ENCODE results near the gene CCT7. TPM values are rescaled to one million over a fixed set of nuclear protein-coding genes. Genes with fewer than 3 reads are reported as not detected.
A peak's percentile ranks its signal among the peaks of the same experiment; 100 is the strongest.

The CCT7 gene
- total RNA-seq, 1 experiment from 2014 or later: 648 TPM

DNA sequence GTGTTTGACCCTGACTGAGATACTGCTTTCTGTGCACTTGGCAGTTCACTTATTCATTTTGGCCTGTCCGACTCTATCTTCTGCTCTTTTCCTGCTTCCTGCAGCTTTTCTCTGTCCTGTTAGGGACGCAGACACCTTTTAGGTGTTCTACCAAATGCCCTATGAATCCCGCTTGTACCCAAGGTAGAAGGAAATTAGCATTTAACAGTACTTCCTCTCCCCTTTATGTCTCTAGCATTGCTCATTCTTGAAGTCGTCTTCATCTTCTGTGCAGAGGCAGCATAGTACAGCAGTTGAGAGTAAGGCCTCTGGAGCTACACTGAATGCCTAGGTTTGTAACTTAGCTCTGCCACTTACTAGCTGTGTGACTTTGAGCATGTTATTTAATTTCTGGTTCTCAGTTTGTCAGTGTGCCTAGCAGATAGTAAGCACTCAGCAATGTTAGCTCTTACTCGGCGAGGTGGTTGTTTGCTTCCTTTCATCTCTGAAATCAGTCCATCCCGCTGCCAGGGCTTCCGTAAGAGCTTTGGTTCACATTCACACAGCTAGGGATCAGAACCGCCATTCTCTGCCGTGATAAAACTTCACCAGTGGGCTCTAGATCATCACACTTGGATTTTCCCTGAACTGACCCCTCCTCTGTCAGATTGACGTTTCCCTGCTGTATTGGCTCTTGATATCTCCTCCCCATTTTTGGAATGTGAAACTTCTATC lies 1.4 kb downstream of the CCT7 start:
- Histone ChIP-seq H3K9me3 (ENCODE audit: low read depth, low read length, poor library complexity, severe bottlenecking) (no peaks in the 10 kb centered on the region), H3K36me3 (ENCODE audit: insufficient read depth, low read length, poor library complexity, severe bottlenecking) (peaks cover 32% of the 10 kb centered on the region), H3K27ac (ENCODE audit: low read depth, low read length, poor library complexity, severe bottlenecking) (peak overlapping the region; percentile 93), H3K4me3 (ENCODE audit: low read depth, low read length, poor library complexity, severe bottlenecking) (peak overlapping the region; percentile 75), H3K4me1 (ENCODE audit: insufficient read depth, low read length, poor library complexity, severe bottlenecking) (peaks cover 12% of the 10 kb centered on the region), H3K27me3 (replicated peaks; ENCODE audit: insufficient read depth, low read depth, low read length, poor library complexity) (no peaks in the 10 kb centered on the region)
- intact Hi-C loops (cut with micrococcal nuclease; ENCODE audit: unreplicated experiment): no loop called here
- TF ChIP-seq, protein P1, sequence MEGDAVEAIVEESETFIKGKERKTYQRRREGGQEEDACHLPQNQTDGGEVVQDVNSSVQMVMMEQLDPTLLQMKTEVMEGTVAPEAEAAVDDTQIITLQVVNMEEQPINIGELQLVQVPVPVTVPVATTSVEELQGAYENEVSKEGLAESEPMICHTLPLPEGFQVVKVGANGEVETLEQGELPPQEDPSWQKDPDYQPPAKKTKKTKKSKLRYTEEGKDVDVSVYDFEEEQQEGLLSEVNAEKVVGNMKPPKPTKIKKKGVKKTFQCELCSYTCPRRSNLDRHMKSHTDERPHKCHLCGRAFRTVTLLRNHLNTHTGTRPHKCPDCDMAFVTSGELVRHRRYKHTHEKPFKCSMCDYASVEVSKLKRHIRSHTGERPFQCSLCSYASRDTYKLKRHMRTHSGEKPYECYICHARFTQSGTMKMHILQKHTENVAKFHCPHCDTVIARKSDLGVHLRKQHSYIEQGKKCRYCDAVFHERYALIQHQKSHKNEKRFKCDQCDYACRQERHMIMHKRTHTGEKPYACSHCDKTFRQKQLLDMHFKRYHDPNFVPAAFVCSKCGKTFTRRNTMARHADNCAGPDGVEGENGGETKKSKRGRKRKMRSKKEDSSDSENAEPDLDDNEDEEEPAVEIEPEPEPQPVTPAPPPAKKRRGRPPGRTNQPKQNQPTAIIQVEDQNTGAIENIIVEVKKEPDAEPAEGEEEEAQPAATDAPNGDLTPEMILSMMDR (conservative IDR thresholded peaks at IDR 0.05; ENCODE audit: low read depth, low read length): no peak
- TF ChIP-seq EZH2 (IDR thresholded peaks at IDR 0.05; ENCODE audit: borderline replicate concordance, low read depth, low read length, poor library complexity, severe bottlenecking): no peak
- no peak for DNase-seq (ENCODE audit: low spot score)
- CTCF ChIA-PET: interaction anchor here (0.7 kb wide), 1 partner anchor 1430 kb away, joined by 3 read pairs; no protein-coding TSS in a partner anchor
- no TSS peak for BruUV-seq (replicated peaks)
- POLR2A ChIA-PET (ENCODE audit: low non-redundant PET): no interaction called here

DNA sequence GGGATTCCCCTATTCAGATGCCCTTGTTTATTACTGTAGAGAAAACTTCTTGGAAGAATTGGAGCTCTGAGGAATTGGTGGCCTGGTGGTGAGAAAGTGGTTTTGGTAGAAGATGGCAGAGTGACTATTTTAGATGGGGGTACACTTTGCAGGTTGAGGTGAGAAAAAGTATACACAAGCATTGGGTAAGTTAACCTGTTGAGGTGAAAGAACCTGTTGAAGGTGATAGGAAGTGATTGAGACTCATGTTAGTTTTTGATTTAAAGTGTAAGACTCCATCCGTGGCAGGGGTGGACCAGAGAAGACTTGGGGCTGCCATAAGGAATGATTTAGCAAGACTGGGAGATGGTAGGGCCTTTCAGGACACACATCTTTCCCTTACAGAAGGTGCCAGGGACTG lies 3.1 kb downstream of the CCT7 start:
- H3K4me1 ChIP-seq (ENCODE audit: insufficient read depth, low read length, poor library complexity, severe bottlenecking): peaks cover 12% of the 10 kb centered on the region
- no peaks in the 10 kb centered on the region for H3K27me3 ChIP-seq (replicated peaks; ENCODE audit: insufficient read depth, low read depth, low read length, poor library complexity)
- BruUV-seq (replicated peaks): no TSS peak
- H3K4me3 ChIP-seq (ENCODE audit: low read depth, low read length, poor library complexity, severe bottlenecking): no peak overlapping the region
- CTCF ChIA-PET: no interaction called here
- intact Hi-C loops (cut with micrococcal nuclease; ENCODE audit: unreplicated experiment): no loop called here
- DNase-seq (ENCODE audit: low spot score): no peak
- no peak for TF ChIP-seq EZH2 (IDR thresholded peaks at IDR 0.05; ENCODE audit: borderline replicate concordance, low read depth, low read length, poor library complexity, severe bottlenecking)
- TF ChIP-seq, protein P1 (conservative IDR thresholded peaks at IDR 0.05; ENCODE audit: low read depth, low read length): no peak
- POLR2A ChIA-PET (ENCODE audit: low non-redundant PET): no interaction called here
- H3K36me3 ChIP-seq (ENCODE audit: insufficient read depth, low read length, poor library complexity, severe bottlenecking): peaks cover 49% of the 10 kb centered on the region
- H3K27ac ChIP-seq (ENCODE audit: low read depth, low read length, poor library complexity, severe bottlenecking): peak overlapping the region; percentile 26
- no peaks in the 10 kb centered on the region for H3K9me3 ChIP-seq (ENCODE audit: low read depth, low read length, poor library complexity, severe bottlenecking)

DNA sequence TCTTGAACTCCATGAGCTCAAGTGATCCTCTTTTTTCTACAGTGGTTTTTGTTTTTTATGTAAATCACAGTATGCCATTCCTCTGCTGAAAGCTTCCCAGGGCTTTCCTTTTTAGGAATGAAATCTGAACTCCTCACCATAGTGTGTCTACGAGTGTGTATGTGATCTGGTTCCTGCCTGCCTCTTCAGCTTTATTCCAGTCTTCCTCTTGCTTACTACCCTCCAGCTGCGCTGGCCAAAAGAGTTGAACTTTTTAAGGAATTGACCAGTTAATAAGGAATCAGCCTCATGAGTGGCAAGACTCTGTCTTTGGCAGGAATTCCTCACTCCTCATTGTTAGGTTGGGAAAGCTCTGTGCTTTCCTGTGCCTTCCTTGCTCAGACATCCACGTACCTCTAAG lies 4.0 kb downstream of the CCT7 start:
- no peak for TF ChIP-seq EZH2 (IDR thresholded peaks at IDR 0.05; ENCODE audit: borderline replicate concordance, low read depth, low read length, poor library complexity, severe bottlenecking)
- TF ChIP-seq, protein P1 (conservative IDR thresholded peaks at IDR 0.05; ENCODE audit: low read depth, low read length): no peak
- ChIA-PET POLR2A (ENCODE audit: low non-redundant PET) (no interaction called here), CTCF (no interaction called here)
- no TSS peak for BruUV-seq (replicated peaks)
- H3K27ac ChIP-seq (ENCODE audit: low read depth, low read length, poor library complexity, severe bottlenecking): peak overlapping the region; percentile 48
- no peak for DNase-seq (ENCODE audit: low spot score)
- no peaks in the 10 kb centered on the region for H3K27me3 ChIP-seq (replicated peaks; ENCODE audit: insufficient read depth, low read depth, low read length, poor library complexity)
- H3K4me3 ChIP-seq (ENCODE audit: low read depth, low read length, poor library complexity, severe bottlenecking): no peak overlapping the region
- intact Hi-C loops (cut with micrococcal nuclease; ENCODE audit: unreplicated experiment): no loop called here
- peaks cover 58% of the 10 kb centered on the region for H3K36me3 ChIP-seq (ENCODE audit: insufficient read depth, low read length, poor library complexity, severe bottlenecking)
- peaks cover 12% of the 10 kb centered on the region for H3K4me1 ChIP-seq (ENCODE audit: insufficient read depth, low read length, poor library complexity, severe bottlenecking)
- H3K9me3 ChIP-seq (ENCODE audit: low read depth, low read length, poor library complexity, severe bottlenecking): no peaks in the 10 kb centered on the region
